Uterus (tissue), 4 donors: ENCODE data around the gene FMNL2. TPM values are rescaled to one million over a fixed set of nuclear protein-coding genes. Genes with fewer than 3 reads are reported as not detected.

Experiments used
- DNase-seq, 2 donors: peaks; one replicate each; pipeline ENCODE4 v3.0.0-alpha.2; 2019 to 2020
- H3K27ac ChIP-seq, 2 donors: fragments of 200-600 bp; sonication (generic); 1 replicate in 1 of 2; 2 replicates in 1 of 2; pipeline ENCODE4 v1.5.1; 2016 to 2018
- H3K27me3 ChIP-seq, 2 donors: fragments of 200-600 bp; sonication (generic); one replicate each; pipeline ENCODE4 v1.5.1; 2018 to 2019; ENCODE audit warnings: control low read depth in 1 of 2
- H3K36me3 ChIP-seq, 2 donors: fragments of 200-600 bp; sonication (generic); one replicate each; pipeline ENCODE4 v1.5.1; 2019; ENCODE audit warnings: control low read depth in 1 of 2
- H3K4me1 ChIP-seq, 2 donors: fragments of 200-600 bp; sonication (generic); one replicate each; pipeline ENCODE4 v1.5.1; 2018 to 2019; ENCODE audit warnings: control low read depth in 1 of 2
- H3K4me3 ChIP-seq, 2 donors: fragments of 200-600 bp; sonication (generic); 1 replicate in 1 of 2; 2 replicates in 1 of 2; pipeline ENCODE4 v1.5.1; 2018 to 2019; ENCODE audit warnings: mild to moderate bottlenecking in 1 of 2
- H3K9me3 ChIP-seq, 2 donors: fragments of 200-600 bp; sonication (generic); one replicate each; pipeline ENCODE4 v1.5.1; 2019; ENCODE audit warnings: control low read depth in 1 of 2
- POLR2A ChIP-seq, 2 donors: fragments of 450-650 bp; IDR thresholded peaks; one replicate each; pipeline ENCODE4 v1.6.1; 2016; ENCODE audit warnings: antibody characterized with exemption in 2 of 2, mild to moderate bottlenecking in 1 of 2, moderate library complexity in 1 of 2
- intact Hi-C: fragments of 100-400 bp; cut with DNase I; formaldehyde crosslinking; loops from one replicate; pipeline ENCODE4 v1.15.1; 2023; ENCODE audit warnings: low total_unique reads
- total RNA-seq, 4 donors: library from RNA; depleted of rRNA in 3 of 4; stranded (reverse); fragments of >200 nt in 3 of 4; gene quantifications; one replicate each; pipeline versions ENCODE4 v1.1.0 to v1.2.4, GENCODE V29; 2014 to 2023
- TF ChIP-seq, protein P1 (sequence below), 4 experiments: fragments of 200-600 bp in 2 of 4; fragments of 450-650 bp in 2 of 4; sonication (generic) in 2 of 4; IDR thresholded peaks; one replicate each; pipeline ENCODE4 v1.5.1; 2016 to 2019; ENCODE audit warnings: antibody characterized with exemption in 4 of 4, mild to moderate bottlenecking in 2 of 4, moderate library complexity in 1 of 4
- donor health status: DM: yes; HTN: yes; CAD: no.

Gene FMNL2
- total RNA-seq, 4 donors from 2014 or later, result 10.0 to 66.9 (median 33.4) TPM

DNA sequence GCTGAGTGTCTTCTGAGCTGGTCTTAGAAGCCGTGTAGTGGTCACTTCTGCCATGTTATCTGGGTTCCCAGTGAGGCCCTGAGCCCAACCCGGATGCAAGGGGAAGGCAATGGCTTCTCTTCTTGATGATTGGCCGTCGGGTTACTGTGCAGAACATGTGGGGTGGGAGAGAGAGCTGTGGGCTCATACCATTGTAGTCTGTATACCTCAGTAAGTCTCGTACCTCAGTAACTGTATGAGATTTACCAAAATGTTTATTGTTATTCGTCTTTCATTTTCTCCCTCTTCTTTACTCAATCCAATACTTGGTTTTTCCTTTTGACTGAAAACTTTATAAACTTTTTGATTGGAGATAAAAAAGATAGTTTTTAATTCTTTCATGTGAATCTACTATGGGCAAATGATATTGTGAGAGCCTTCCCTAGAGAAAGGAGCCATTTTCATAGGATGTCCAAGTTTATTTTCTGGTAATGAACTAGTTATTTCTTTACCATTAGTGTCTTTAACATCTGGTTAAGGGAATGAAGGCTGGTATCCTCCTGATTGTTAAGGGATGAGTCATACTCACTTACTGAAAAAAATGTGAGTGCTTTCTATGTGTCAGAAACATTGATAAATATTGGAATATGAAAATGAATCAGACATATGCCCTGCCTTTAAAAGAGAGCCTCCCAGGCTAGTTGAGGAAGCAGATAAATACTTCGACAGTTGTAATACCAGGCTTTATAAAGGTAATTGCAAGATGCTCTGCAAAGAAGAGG, 252.4 kb downstream of the FMNL2 start:
- no peaks in the 10 kb centered on the region for H3K9me3 ChIP-seq
- H3K27me3 ChIP-seq, result no peaks in the 10 kb centered on the region
- no peaks in the 10 kb centered on the region for H3K36me3 ChIP-seq
- TF ChIP-seq POLR2A (IDR thresholded peaks at IDR 0.05), result no peak
- TF ChIP-seq, protein P1, sequence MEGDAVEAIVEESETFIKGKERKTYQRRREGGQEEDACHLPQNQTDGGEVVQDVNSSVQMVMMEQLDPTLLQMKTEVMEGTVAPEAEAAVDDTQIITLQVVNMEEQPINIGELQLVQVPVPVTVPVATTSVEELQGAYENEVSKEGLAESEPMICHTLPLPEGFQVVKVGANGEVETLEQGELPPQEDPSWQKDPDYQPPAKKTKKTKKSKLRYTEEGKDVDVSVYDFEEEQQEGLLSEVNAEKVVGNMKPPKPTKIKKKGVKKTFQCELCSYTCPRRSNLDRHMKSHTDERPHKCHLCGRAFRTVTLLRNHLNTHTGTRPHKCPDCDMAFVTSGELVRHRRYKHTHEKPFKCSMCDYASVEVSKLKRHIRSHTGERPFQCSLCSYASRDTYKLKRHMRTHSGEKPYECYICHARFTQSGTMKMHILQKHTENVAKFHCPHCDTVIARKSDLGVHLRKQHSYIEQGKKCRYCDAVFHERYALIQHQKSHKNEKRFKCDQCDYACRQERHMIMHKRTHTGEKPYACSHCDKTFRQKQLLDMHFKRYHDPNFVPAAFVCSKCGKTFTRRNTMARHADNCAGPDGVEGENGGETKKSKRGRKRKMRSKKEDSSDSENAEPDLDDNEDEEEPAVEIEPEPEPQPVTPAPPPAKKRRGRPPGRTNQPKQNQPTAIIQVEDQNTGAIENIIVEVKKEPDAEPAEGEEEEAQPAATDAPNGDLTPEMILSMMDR (IDR thresholded peaks at IDR 0.05), result no peak
- H3K4me3 ChIP-seq, result no peak overlapping the region
- H3K4me1 ChIP-seq, result no peaks in the 10 kb centered on the region
- no peak overlapping the region for H3K27ac ChIP-seq
- intact Hi-C loops, result no loop called here
- no peak for DNase-seq

DNA sequence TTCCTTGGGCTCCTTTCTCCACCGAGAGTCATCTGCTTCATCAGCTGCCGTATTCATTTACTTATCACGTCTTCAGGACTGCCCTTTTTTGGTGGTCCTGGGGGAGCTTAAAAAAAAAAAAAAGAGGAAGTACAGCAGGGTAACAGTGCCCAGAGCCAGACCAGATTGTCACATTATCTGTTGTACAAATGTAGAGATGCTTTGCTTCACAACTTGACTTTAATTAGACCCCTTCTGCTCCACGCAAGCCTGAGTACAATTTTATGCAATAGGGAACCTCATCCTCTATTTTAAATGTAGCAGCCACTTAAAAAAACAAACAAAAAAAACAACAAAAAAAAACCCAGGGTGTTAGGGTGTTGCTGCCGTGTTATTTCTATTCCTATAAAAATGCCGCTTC, 254.0 kb downstream of the FMNL2 start:
- intact Hi-C loops, result no loop called here
- DNase-seq, result no peak
- Histone ChIP-seq H3K27ac (no peak overlapping the region), H3K36me3 (no peaks in the 10 kb centered on the region), H3K4me1 (no peaks in the 10 kb centered on the region), H3K9me3 (no peaks in the 10 kb centered on the region), H3K27me3 (no peaks in the 10 kb centered on the region), H3K4me3 (no peak overlapping the region)
- TF ChIP-seq POLR2A (IDR thresholded peaks at IDR 0.05), result no peak
- TF ChIP-seq, protein P1 (IDR thresholded peaks at IDR 0.05), result no peak

DNA sequence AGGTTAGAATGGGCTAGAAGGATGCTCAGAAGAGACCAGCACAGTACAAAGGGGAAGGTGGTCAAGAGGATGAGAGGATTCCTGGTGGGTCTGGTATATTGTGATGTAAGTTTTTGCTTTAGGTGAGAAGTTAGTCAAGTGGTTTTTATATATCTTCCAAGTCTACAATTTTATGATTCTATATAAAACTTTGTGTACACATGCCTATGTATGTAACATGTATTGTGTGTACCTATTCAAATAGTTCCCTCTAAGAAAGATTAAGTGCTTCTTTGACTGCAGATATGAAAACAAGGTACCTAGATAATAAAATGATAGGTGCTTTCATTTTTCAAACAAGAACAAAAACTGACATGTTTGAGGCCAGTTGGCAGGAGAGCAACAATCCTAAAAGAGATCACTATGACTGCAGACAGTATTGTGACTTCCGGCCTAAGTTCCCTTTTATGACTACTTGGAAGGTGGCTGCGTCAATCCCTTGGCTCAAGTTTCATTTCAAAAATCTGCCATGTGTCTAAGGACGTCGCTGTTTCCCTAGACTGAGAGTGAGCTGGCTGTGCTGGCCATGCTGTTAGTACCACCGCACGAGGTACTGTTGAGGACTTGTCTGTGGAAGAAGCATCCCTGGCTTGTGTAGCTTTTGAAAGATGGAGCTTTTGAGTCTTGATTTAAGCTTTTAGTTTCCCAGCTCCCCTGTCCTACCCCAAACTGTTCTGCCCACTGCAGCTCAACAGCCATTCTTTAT, 259.2 kb downstream of the FMNL2 start:
- TF ChIP-seq, protein P1 (IDR thresholded peaks at IDR 0.05), result no peak
- TF ChIP-seq POLR2A (IDR thresholded peaks at IDR 0.05), result no peak
- Histone ChIP-seq H3K4me1 (no peaks in the 10 kb centered on the region), H3K27ac (no peak overlapping the region), H3K9me3 (no peaks in the 10 kb centered on the region), H3K36me3 (no peaks in the 10 kb centered on the region), H3K27me3 (no peaks in the 10 kb centered on the region), H3K4me3 (no peak overlapping the region)
- DNase-seq, result no peak
- intact Hi-C loops, result no loop called here

DNA sequence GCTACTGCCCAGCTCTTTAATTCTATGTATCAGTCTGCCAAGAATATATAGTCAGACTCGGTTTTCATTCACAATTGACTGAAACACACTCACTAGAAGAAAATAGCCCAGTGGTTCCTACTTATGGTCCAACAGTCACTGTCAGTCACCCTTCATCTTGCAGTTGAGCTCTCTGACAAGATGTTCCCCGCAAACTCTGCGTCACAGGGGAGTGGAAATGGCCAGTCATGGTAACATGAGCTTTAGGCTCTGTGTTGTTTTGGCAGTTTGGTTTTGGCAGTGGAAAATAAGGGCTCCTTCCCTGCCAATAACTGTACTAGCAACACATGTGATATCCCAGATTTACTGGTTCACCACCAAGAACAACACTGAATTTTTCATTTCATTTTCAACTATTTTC, 259.8 kb downstream of the FMNL2 start:
- H3K9me3 ChIP-seq, result no peaks in the 10 kb centered on the region
- intact Hi-C loops, result no loop called here
- H3K4me1 ChIP-seq, result no peaks in the 10 kb centered on the region
- H3K27ac ChIP-seq, result no peak overlapping the region
- TF ChIP-seq, protein P1 (IDR thresholded peaks at IDR 0.05), result no peak
- TF ChIP-seq POLR2A (IDR thresholded peaks at IDR 0.05), result no peak
- no peak overlapping the region for H3K4me3 ChIP-seq
- H3K27me3 ChIP-seq, result no peaks in the 10 kb centered on the region
- DNase-seq, result peak in 1 of 2 donors; percentile 31
- H3K36me3 ChIP-seq, result no peaks in the 10 kb centered on the region
